Liver (tissue), 9 donors: Measurements from ENCODE around the gene PON3. TPM values are rescaled to one million over a fixed set of nuclear protein-coding genes. Genes with fewer than 3 reads are reported as not detected.

Experiments
- DNase-seq: peaks from one replicate; pipeline ENCODE4 v3.0.0-alpha.2; 2017; ENCODE audit warnings: low spot score
- H3K27ac ChIP-seq, 2 donors: one replicate each; pipeline ENCODE4 v1.7.0; 2013; ENCODE audit warnings: inconsistent platforms in 2 of 2, low read length in 2 of 2, control low read depth in 1 of 2, low read depth in 1 of 2, mild to moderate bottlenecking in 1 of 2
- H3K27me3 ChIP-seq, 4 donors: one replicate each; pipeline versions ENCODE4 v1.6.1 to v1.7.0; 2013; ENCODE audit warnings: low read length in 3 of 4, inconsistent platforms in 1 of 4, mild to moderate bottlenecking in 1 of 4, moderate library complexity in 1 of 4; ENCODE audit not compliant: control insufficient read depth in 4 of 4, insufficient read depth in 4 of 4
- H3K36me3 ChIP-seq, 4 donors: one replicate each; pipeline versions ENCODE4 v1.6.1 to v1.7.0; 2013; ENCODE audit warnings: low read length in 3 of 4, mild to moderate bottlenecking in 3 of 4, low read depth in 1 of 4, moderate library complexity in 1 of 4; ENCODE audit not compliant: control insufficient read depth in 4 of 4, insufficient read depth in 3 of 4
- H3K4me1 ChIP-seq, 4 donors: one replicate each; pipeline versions ENCODE4 v1.6.1 to v1.7.0; 2013; ENCODE audit warnings: low read length in 3 of 4, mild to moderate bottlenecking in 3 of 4, moderate library complexity in 1 of 4; ENCODE audit not compliant: control insufficient read depth in 4 of 4, insufficient read depth in 4 of 4
- H3K4me3 ChIP-seq, 3 donors: one replicate each; pipeline versions ENCODE4 v1.6.1 to v1.7.0; 2013; ENCODE audit warnings: low read length in 3 of 3, control low read depth in 1 of 3, low read depth in 1 of 3, mild to moderate bottlenecking in 1 of 3
- H3K9ac ChIP-seq, 2 donors: one replicate each; pipeline ENCODE4 v1.7.0; 2013; ENCODE audit warnings: low read length in 2 of 2, mild to moderate bottlenecking in 2 of 2, moderate library complexity in 2 of 2, control low read depth in 1 of 2, low read depth in 1 of 2
- H3K9me3 ChIP-seq, 4 donors: one replicate each; pipeline versions ENCODE4 v1.6.1 to v1.7.0; 2013; ENCODE audit warnings: low read length in 3 of 4; ENCODE audit not compliant: control insufficient read depth in 4 of 4
- EGR1 ChIP-seq, 2 donors: IDR thresholded peaks; 2 replicates each; pipeline ENCODE4 v1.6.1; 2016 to 2018; ENCODE audit warnings: antibody characterized with exemption in 2 of 2, low read depth in 2 of 2
- FOXA1 ChIP-seq: IDR thresholded peaks from 2 replicates; pipeline ENCODE4 v1.6.1; 2016; ENCODE audit warnings: antibody characterized with exemption
- FOXA2 ChIP-seq: IDR thresholded peaks from 2 replicates; pipeline ENCODE4 v1.6.1; 2016; ENCODE audit warnings: antibody characterized with exemption
- GABPA ChIP-seq, 2 donors: IDR thresholded peaks in 1 of 2; conservative IDR thresholded peaks in 1 of 2; 2 replicates each; pipeline ENCODE4 v1.6.1; 2016; ENCODE audit warnings: antibody characterized with exemption in 2 of 2, mild to moderate bottlenecking in 1 of 2, moderate library complexity in 1 of 2
- HNF4A ChIP-seq, 2 donors: conservative IDR thresholded peaks; 2 replicates each; pipeline ENCODE4 v1.6.1; 2016; ENCODE audit warnings: antibody characterized with exemption in 2 of 2, mild to moderate bottlenecking in 2 of 2
- HNF4G ChIP-seq: IDR thresholded peaks from 2 replicates; pipeline ENCODE4 v1.6.1; 2016; ENCODE audit warnings: antibody characterized with exemption
- JUND ChIP-seq, 2 donors: IDR thresholded peaks; 2 replicates each; pipeline ENCODE4 v1.6.1; 2016; ENCODE audit warnings: antibody characterized with exemption in 2 of 2
- NR2F2 ChIP-seq: IDR thresholded peaks from 2 replicates; pipeline ENCODE4 v1.6.1; 2016; ENCODE audit warnings: antibody characterized with exemption
- RAD21 ChIP-seq, 2 donors: IDR thresholded peaks; 2 replicates each; pipeline ENCODE4 v1.6.1; 2016; ENCODE audit warnings: antibody characterized with exemption in 2 of 2, mild to moderate bottlenecking in 2 of 2
- RXRA ChIP-seq, 2 donors: IDR thresholded peaks; 2 replicates each; pipeline ENCODE4 v1.6.1; 2017 to 2018; ENCODE audit warnings: antibody characterized with exemption in 2 of 2, mild to moderate bottlenecking in 1 of 2
- SP1 ChIP-seq: IDR thresholded peaks from 2 replicates; pipeline ENCODE4 v1.6.1; 2018; ENCODE audit warnings: antibody characterized with exemption, mild to moderate bottlenecking
- TAF1 ChIP-seq: conservative IDR thresholded peaks from 2 replicates; pipeline ENCODE4 v1.6.1; 2016; ENCODE audit warnings: antibody characterized with exemption, mild to moderate bottlenecking
- YY1 ChIP-seq: IDR thresholded peaks from 2 replicates; pipeline ENCODE4 v1.6.1; 2016; ENCODE audit warnings: antibody characterized with exemption, mild to moderate bottlenecking
- whole genome bisulfite sequencing: extraction: QIAGEN DNeasy Blood & Tissue Kit; methylation state at CpG from one replicate; pipeline ENCODE4 v1.1.7; 2013; 5-methylcytosine and 5-hydroxymethylcytosine counted together
- polyA plus RNA-seq, 2 donors: library from polyadenylated mRNA; stranded (reverse) in 1 of 2; unstranded in 1 of 2; fragments of 200-250 nt in 1 of 2; fragments of >200 nt in 1 of 2; fragmentation: Nextera tagmentation in 1 of 2; extraction: Ambion mirVana in 1 of 2; gene quantifications; one replicate each; pipeline versions ENCODE4 v1.2.1 to v1.2.3, GENCODE V29; 2013 to 2015
- total RNA-seq, 2 donors: library from RNA; depleted of rRNA; stranded (reverse); fragments of >200 nt; gene quantifications; one replicate each; pipeline ENCODE4 v1.2.3, GENCODE V29; 2014
- TF ChIP-seq, protein P1 (sequence below): IDR thresholded peaks from 2 replicates; pipeline ENCODE4 v1.6.1; 2016; ENCODE audit warnings: antibody characterized with exemption
- TF ChIP-seq, protein P2 (sequence below): IDR thresholded peaks from 2 replicates; pipeline ENCODE4 v1.6.1; 2016; ENCODE audit warnings: antibody characterized with exemption, mild to moderate bottlenecking
- TF ChIP-seq, protein P3 (sequence below): fragments of 150-350 bp; IDR thresholded peaks from 2 replicates; pipeline ENCODE4 v1.5.1; 2017; ENCODE audit warnings: improper control_type of control experiment, low read depth, low read length; ENCODE audit not compliant: missing input control
- TF ChIP-seq, protein P4 (sequence below): IDR thresholded peaks from 2 replicates; pipeline ENCODE4 v1.6.1; 2016; ENCODE audit warnings: antibody characterized with exemption
- TF ChIP-seq, protein P5 (sequence below): IDR thresholded peaks from 2 replicates; pipeline ENCODE4 v1.6.1; 2016; ENCODE audit warnings: antibody characterized with exemption
- donor health status: healthy.
- donor health status: healthy.
- donor health status: healthy.
- donor health status: healthy.
- donor health status: healthy.

PON3 gene
- total and polyA plus RNA-seq, 4 donors = 60.0 to 476 (median 247) TPM

DNA sequence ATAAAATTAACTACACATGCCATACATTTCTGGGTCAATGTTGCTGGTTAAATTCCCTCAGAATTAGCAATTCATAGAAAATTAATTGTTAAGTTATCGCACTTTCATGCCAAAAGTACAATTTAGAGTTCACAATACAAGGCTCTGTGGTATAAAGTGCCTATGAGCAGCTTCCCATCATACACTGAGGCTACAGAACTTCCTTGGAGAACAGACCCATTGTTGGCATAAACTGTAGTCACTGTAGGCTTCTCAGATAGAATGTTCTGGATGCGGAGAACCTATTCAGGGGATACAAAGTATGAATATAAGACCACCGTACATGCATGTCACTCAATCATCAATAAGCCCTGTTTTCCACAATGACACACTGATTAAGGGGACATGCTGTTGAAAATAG, 9.0 kb upstream of the PON3 start:
- no peak for TF ChIP-seq FOXA1
- TF ChIP-seq, protein P1, sequence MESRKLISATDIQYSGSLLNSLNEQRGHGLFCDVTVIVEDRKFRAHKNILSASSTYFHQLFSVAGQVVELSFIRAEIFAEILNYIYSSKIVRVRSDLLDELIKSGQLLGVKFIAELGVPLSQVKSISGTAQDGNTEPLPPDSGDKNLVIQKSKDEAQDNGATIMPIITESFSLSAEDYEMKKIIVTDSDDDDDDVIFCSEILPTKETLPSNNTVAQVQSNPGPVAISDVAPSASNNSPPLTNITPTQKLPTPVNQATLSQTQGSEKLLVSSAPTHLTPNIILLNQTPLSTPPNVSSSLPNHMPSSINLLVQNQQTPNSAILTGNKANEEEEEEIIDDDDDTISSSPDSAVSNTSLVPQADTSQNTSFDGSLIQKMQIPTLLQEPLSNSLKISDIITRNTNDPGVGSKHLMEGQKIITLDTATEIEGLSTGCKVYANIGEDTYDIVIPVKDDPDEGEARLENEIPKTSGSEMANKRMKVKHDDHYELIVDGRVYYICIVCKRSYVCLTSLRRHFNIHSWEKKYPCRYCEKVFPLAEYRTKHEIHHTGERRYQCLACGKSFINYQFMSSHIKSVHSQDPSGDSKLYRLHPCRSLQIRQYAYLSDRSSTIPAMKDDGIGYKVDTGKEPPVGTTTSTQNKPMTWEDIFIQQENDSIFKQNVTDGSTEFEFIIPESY = no peak
- TF ChIP-seq, protein P2, sequence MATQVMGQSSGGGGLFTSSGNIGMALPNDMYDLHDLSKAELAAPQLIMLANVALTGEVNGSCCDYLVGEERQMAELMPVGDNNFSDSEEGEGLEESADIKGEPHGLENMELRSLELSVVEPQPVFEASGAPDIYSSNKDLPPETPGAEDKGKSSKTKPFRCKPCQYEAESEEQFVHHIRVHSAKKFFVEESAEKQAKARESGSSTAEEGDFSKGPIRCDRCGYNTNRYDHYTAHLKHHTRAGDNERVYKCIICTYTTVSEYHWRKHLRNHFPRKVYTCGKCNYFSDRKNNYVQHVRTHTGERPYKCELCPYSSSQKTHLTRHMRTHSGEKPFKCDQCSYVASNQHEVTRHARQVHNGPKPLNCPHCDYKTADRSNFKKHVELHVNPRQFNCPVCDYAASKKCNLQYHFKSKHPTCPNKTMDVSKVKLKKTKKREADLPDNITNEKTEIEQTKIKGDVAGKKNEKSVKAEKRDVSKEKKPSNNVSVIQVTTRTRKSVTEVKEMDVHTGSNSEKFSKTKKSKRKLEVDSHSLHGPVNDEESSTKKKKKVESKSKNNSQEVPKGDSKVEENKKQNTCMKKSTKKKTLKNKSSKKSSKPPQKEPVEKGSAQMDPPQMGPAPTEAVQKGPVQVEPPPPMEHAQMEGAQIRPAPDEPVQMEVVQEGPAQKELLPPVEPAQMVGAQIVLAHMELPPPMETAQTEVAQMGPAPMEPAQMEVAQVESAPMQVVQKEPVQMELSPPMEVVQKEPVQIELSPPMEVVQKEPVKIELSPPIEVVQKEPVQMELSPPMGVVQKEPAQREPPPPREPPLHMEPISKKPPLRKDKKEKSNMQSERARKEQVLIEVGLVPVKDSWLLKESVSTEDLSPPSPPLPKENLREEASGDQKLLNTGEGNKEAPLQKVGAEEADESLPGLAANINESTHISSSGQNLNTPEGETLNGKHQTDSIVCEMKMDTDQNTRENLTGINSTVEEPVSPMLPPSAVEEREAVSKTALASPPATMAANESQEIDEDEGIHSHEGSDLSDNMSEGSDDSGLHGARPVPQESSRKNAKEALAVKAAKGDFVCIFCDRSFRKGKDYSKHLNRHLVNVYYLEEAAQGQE = no peak
- TF ChIP-seq RAD21 (IDR thresholded peaks at IDR 0.05) = no peak
- TF ChIP-seq EGR1 (IDR thresholded peaks at IDR 0.05; ENCODE audit: low read depth in 2 of 2) = no peak
- TF ChIP-seq, protein P3, sequence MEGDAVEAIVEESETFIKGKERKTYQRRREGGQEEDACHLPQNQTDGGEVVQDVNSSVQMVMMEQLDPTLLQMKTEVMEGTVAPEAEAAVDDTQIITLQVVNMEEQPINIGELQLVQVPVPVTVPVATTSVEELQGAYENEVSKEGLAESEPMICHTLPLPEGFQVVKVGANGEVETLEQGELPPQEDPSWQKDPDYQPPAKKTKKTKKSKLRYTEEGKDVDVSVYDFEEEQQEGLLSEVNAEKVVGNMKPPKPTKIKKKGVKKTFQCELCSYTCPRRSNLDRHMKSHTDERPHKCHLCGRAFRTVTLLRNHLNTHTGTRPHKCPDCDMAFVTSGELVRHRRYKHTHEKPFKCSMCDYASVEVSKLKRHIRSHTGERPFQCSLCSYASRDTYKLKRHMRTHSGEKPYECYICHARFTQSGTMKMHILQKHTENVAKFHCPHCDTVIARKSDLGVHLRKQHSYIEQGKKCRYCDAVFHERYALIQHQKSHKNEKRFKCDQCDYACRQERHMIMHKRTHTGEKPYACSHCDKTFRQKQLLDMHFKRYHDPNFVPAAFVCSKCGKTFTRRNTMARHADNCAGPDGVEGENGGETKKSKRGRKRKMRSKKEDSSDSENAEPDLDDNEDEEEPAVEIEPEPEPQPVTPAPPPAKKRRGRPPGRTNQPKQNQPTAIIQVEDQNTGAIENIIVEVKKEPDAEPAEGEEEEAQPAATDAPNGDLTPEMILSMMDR = no peak
- TF ChIP-seq NR2F2 = no peak
- TF ChIP-seq YY1 = no peak
- TF ChIP-seq TAF1 = no peak
- no peak for TF ChIP-seq SP1
- TF ChIP-seq RXRA (IDR thresholded peaks at IDR 0.05) = no peak
- no peak for TF ChIP-seq FOXA2
- no peak for TF ChIP-seq HNF4G
- TF ChIP-seq JUND (IDR thresholded peaks at IDR 0.05) = no peak
- no peak for TF ChIP-seq GABPA (IDR thresholded peaks at IDR 0.05 in 1 of 2, conservative IDR thresholded peaks at IDR 0.05 in 1 of 2)
- TF ChIP-seq, protein P4, sequence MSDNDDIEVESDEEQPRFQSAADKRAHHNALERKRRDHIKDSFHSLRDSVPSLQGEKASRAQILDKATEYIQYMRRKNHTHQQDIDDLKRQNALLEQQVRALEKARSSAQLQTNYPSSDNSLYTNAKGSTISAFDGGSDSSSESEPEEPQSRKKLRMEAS = no peak
- TF ChIP-seq HNF4A (conservative IDR thresholded peaks at IDR 0.05) = no peak
- TF ChIP-seq, protein P5, sequence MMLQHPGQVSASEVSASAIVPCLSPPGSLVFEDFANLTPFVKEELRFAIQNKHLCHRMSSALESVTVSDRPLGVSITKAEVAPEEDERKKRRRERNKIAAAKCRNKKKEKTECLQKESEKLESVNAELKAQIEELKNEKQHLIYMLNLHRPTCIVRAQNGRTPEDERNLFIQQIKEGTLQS = no peak
- Histone ChIP-seq H3K4me1 (peaks cover 2 to 21% (median 7%) of the 10 kb centered on the region in 4 donors), H3K9me3 (no peaks in the 10 kb centered on the region), H3K36me3 (peaks cover 1 to 10% (median 6%) of the 10 kb centered on the region in 4 donors), H3K27ac (no peak overlapping the region), H3K27me3 (no peaks in the 10 kb centered on the region), H3K4me3 (no peak overlapping the region), H3K9ac (no peak overlapping the region)
- WGBS = 97% methylated on average over 3 of the region's 3 CpGs
- no peak for DNase-seq
